Skeletal muscle satellite cell (primary cell): ENCODE results near the gene NRP1.
A peak's percentile ranks its signal among the peaks of the same experiment; 100 is the strongest.

Experiments
- H3K27me3 ChIP-seq: 2 replicates; pipeline ENCODE4 v1.7.0; 2013; ENCODE audit warnings: low read length; ENCODE audit not compliant: control insufficient read depth, insufficient read depth
- H3K36me3 ChIP-seq: 2 replicates; pipeline ENCODE4 v1.7.0; 2013; ENCODE audit warnings: mild to moderate bottlenecking, control low read depth, low read length; ENCODE audit not compliant: insufficient read depth
- H3K4me1 ChIP-seq: 2 replicates; pipeline ENCODE4 v1.7.0; 2013; ENCODE audit warnings: low read length; ENCODE audit not compliant: control insufficient read depth, insufficient read depth
- H3K4me2 ChIP-seq: 2 replicates; pipeline ENCODE4 v1.7.0; 2013; ENCODE audit warnings: mild to moderate bottlenecking, low read length
- H3K4me3 ChIP-seq: 2 replicates; pipeline ENCODE4 v1.7.0; 2013; ENCODE audit warnings: low read length
- H3K9ac ChIP-seq: 2 replicates; pipeline ENCODE4 v1.7.0; 2013; ENCODE audit warnings: mild to moderate bottlenecking, low read depth, low read length, moderate library complexity
- H3K9me3 ChIP-seq: replicated peaks from 2 replicates; pipeline ENCODE4 v1.7.0; 2013; ENCODE audit warnings: mild to moderate bottlenecking, control low read depth, low read length

The NRP1 gene

DNA sequence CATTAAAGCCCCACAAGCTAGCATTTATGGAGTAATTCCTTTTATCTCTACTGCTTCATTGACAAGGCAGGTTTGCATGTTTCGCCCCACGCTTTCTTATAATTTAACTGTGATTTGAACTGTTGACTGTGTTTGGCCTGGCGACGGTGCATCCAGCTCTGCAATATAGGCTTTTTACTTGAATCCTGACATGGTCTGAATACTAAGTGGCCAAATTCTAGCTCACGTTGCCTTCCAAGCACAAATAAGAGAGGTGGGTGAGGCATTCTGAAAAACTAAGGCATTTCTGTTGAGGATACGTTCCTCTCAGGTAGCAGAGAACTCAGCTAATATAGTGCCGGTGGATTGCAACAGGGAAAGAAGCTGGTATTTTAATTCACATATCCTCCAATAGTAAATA is 61.8 kb downstream of the NRP1 start:
- Histone ChIP-seq H3K4me1 (peaks cover 56% of the 10 kb centered on the region), H3K27me3 (no peaks in the 10 kb centered on the region), H3K36me3 (peaks cover 57% of the 10 kb centered on the region), H3K4me2 (peak overlapping the region; percentile 40), H3K9ac (peak overlapping the region; percentile 63), H3K9me3 (no peaks in the 10 kb centered on the region), H3K4me3 (no peak overlapping the region)

DNA sequence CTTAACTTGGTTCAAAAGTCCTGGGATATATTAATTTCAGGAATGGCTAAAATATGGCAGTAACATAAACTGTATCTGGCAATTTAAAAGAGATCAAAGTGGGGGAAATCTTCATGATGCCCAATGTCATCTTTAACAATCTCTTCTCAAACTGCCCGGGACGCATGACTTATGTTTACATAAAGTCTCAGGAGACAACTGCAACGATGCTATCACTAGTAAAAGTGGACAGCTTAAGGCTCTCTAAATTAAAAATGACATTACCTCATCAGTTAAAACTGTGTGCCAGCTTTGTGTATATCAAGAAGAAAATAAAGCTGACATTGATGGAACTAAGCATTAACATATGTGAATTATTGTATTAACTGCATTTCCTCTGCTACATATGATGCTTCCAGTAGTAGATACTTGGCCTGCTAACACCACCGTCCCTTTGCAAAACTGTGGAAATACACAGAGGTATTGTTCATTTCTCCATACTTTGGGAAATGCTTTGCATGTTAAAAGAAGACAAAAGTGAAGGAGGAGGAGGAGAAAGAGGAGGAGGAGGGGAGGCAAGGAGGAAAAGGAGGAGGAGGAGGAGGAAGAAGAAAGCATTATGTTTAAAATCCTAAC is 62.4 kb downstream of the NRP1 start:
- peak overlapping the region; percentile 63 for H3K9ac ChIP-seq
- H3K4me2 ChIP-seq: peak overlapping the region; percentile 40
- peaks cover 51% of the 10 kb centered on the region for H3K4me1 ChIP-seq
- H3K9me3 ChIP-seq: no peaks in the 10 kb centered on the region
- no peak overlapping the region for H3K4me3 ChIP-seq
- H3K36me3 ChIP-seq: peaks cover 63% of the 10 kb centered on the region
- no peaks in the 10 kb centered on the region for H3K27me3 ChIP-seq

DNA sequence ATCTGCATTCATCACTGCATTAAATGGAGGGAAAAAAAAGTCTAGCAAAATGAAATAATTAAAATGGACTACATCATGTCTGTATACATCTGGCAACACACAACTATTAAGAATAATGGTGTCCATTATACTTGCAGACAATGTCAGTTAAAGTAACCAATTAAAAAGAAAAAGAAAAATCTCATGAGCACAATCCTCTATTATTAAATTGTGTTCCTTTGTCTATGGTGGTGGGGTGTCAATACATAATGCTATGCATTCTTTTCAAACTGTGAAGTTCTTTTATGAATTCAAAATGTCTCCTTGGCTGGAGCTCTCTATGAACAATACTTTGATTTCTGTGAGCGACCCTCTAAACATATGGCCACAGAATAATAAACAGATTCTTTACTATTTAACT is 63.5 kb downstream of the NRP1 start:
- Histone ChIP-seq H3K9ac (no peak overlapping the region), H3K4me2 (no peak overlapping the region), H3K4me3 (no peak overlapping the region), H3K27me3 (no peaks in the 10 kb centered on the region), H3K36me3 (peaks cover 67% of the 10 kb centered on the region), H3K4me1 (peaks cover 41% of the 10 kb centered on the region), H3K9me3 (no peaks in the 10 kb centered on the region)

DNA sequence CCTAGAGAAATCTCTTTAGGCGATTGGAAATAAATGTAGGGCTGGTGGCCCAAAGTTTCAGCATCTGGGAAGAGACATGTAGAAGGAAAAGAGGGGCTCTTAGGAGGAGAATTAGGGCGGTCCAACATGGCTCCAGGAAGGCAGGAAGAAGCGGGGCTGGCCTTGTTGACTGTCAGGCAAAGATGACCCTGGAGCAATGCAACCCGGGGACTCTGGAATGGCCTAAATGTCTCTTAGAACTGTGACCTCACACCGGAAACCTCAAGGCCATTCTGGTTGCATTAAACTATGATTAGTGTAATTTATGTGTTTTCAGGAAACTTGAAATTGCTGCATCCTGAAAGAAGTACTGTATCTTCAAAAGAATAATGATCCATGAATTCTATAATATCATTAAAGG is 66.8 kb downstream of the NRP1 start:
- H3K4me1 ChIP-seq: peaks cover 48% of the 10 kb centered on the region
- peaks cover 68% of the 10 kb centered on the region for H3K36me3 ChIP-seq
- no peaks in the 10 kb centered on the region for H3K27me3 ChIP-seq
- H3K4me3 ChIP-seq: no peak overlapping the region
- H3K4me2 ChIP-seq: no peak overlapping the region
- H3K9me3 ChIP-seq: no peaks in the 10 kb centered on the region
- H3K9ac ChIP-seq: no peak overlapping the region

DNA sequence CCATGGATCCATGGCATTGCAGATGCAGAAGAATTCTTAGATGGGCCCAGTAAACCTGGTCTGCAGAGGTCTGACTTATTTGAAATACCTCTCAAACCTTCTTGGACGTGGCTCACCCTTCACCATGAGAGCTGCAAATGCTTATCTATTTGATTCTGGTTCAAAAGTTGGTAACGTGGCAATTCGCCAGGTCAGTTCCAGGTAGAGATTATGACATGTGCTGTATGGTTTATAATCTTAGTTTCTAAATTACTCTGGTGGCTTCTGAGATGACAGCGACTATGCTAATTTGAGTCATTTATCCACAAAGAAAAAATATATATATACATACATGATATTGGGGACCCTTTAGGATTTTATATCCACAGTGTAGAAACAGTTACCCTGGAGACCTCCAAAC is 68.8 kb downstream of the NRP1 start:
- Histone ChIP-seq H3K4me3 (no peak overlapping the region), H3K4me2 (no peak overlapping the region), H3K36me3 (peaks cover 76% of the 10 kb centered on the region), H3K4me1 (peaks cover 39% of the 10 kb centered on the region), H3K9me3 (no peaks in the 10 kb centered on the region), H3K27me3 (no peaks in the 10 kb centered on the region), H3K9ac (peak overlapping the region; percentile 36)

DNA sequence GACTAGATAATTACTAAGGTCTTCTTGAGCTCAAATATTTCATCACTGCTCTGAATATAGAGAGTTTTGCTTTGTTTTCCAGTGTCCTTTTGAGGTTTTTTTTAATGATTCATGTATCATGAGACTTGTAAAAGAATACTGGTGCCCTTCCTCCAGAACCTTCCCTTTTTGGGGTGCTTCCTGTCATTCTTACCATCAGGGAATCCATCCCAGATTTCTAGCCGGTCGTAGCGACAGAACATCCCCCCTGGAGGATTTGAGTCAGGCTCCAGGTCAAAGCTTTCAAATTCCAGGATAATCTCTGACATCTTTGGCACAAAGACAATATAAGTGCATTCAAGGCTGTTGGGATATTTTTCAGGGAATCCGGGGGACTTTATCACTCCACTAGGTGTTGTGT is 71.0 kb downstream of the NRP1 start:
- H3K36me3 ChIP-seq: peaks cover 76% of the 10 kb centered on the region
- H3K9ac ChIP-seq: peak overlapping the region; percentile 82
- H3K4me1 ChIP-seq: peaks cover 59% of the 10 kb centered on the region

DNA sequence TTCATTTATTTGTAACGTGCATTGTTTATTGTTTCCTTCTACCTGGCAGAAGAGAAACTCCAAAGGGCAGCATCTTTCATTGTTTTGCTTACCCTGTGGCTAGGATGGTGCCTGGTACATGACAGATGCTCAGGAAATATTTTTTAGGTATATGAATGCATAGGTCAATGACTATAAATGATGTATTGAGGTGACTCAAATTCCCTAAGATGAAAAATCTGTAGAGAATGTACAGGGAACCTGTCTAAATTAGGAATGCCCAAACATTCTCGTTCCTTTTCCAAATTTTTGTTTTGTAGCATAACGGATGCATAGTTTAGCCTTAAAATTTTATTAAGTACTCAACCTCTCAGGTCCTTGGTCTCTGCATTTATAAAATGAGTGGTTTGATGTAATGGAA is 71.6 kb downstream of the NRP1 start:
- Histone ChIP-seq H3K27me3 (no peaks in the 10 kb centered on the region), H3K4me3 (no peak overlapping the region), H3K9ac (peak overlapping the region; percentile 82), H3K4me2 (peak overlapping the region; percentile 72), H3K4me1 (peaks cover 59% of the 10 kb centered on the region), H3K9me3 (no peaks in the 10 kb centered on the region), H3K36me3 (peaks cover 76% of the 10 kb centered on the region)

More for the DNA sequence above, 71.0 kb downstream of the NRP1 start:
- Histone ChIP-seq H3K4me3 (no peak overlapping the region), H3K27me3 (no peaks in the 10 kb centered on the region), H3K4me2 (peak overlapping the region; percentile 72), H3K9me3 (no peaks in the 10 kb centered on the region)

DNA sequence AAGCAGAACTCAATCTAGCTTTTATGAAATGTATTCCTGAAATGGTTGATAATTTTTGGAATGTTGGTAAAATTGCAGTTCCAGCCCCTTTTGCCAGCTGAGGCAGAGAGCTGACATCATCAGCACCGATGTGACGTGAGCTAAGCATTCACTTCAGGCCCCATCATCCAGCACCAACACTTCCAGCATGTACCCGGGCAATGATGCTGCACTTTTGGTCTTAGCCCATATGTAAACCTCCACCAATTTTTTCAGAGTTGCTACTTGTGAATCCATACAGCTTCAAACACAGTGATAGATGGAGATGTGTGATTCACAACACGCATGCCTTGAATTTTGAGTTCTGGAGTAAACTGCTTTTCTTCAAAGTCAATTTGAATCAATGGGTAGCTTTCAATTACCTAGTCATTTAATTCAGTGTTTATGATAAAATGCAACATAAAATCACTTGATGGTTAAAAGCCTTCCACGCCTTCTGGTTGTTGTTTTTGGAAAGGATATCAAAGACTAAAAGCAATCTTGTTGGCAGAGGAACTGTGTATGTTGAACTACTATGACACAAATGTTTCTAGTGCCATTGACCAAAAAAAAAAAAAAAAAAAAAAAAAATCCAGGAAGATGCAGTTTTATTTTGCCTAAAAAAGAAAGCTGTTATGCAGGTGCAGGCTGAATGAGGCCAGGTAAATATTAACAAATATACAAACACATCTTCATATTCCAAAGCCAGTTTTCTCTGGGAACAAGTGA is 73.9 kb downstream of the NRP1 start:
- no peak overlapping the region for H3K4me3 ChIP-seq
- H3K4me1 ChIP-seq: peaks cover 58% of the 10 kb centered on the region
- H3K27me3 ChIP-seq: no peaks in the 10 kb centered on the region
- H3K36me3 ChIP-seq: peaks cover 73% of the 10 kb centered on the region
- H3K9me3 ChIP-seq: no peaks in the 10 kb centered on the region
- H3K4me2 ChIP-seq: no peak overlapping the region
- H3K9ac ChIP-seq: no peak overlapping the region

DNA sequence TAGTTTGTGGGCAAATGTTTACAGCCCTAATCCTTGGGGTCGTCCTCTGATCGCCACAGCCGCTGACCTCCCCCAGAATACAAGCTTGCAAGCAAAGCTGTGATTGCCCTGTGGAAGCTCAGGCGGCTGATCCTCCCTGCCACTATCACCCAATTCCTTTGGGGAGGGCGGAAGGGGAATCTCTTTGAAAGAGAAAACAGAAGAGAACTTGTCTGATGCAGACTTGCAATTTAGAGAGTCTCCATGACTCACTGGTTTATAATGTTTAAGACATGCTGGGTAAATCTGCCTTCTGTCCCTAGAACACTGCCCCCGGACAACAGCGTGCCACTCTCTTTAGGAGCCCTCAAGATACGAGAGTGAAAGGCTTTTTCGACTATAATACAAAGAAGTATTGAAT is 75.5 kb downstream of the NRP1 start:
- H3K4me1 ChIP-seq: peaks cover 50% of the 10 kb centered on the region
- H3K4me2 ChIP-seq: no peak overlapping the region
- H3K9ac ChIP-seq: peak overlapping the region; percentile 16
- H3K27me3 ChIP-seq: no peaks in the 10 kb centered on the region
- H3K4me3 ChIP-seq: no peak overlapping the region
- no peaks in the 10 kb centered on the region for H3K9me3 ChIP-seq
- peaks cover 80% of the 10 kb centered on the region for H3K36me3 ChIP-seq

DNA sequence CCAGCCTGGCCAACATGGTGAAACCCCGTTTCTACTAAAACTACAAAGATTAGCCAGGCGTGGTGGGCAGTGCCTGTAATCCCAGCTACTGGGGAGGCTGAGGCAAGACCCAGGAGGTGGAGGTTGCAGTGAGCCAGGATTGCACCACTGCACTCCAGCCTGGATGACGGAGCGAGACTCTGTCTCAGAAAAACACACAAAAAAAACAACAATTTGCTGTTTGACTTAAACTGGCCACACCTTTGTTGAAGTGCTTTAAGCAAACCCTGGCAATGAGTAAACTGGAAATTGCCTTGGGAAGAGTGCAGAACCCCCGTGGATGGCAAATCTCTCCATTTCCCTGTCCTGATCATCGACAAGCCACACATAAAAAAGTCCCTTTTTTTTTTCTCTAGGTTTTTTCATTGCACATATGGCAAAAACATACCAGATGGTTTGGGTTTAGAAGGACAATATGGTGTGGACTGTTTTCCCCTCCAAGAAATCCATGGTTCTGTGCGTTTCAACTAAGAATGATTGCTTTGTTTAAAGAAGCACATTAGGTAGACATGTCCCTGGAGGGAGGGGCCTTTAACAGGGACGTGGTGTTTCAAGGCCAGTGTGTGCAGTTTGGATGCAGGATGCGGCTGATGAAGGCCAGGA is 76.9 kb downstream of the NRP1 start:
- H3K36me3 ChIP-seq: peaks cover 84% of the 10 kb centered on the region
- H3K4me3 ChIP-seq: no peak overlapping the region
- H3K9me3 ChIP-seq: no peaks in the 10 kb centered on the region

DNA sequence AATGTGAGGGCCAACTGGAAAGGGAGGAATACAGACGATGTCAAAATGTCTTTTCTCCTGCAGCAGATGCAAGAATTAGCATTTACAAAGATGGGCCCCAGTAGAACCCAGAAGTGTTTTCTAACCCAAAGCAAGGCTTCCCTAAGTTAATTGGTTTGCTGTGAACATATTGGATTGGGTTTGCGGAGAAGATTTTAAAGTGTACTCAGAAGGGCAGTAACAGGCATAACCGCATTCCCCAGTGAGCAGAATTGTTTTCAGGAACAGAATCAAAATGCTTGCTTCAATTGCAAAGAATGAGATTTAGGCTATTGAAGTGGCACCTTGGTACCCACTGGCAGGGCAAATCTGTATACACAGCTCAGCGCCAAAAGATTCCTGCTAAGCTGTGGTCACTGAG is 78.0 kb downstream of the NRP1 start:
- no peak overlapping the region for H3K4me2 ChIP-seq
- H3K27me3 ChIP-seq: no peaks in the 10 kb centered on the region
- H3K4me3 ChIP-seq: no peak overlapping the region
- no peak overlapping the region for H3K9ac ChIP-seq
- peaks cover 54% of the 10 kb centered on the region for H3K4me1 ChIP-seq
- peaks cover 86% of the 10 kb centered on the region for H3K36me3 ChIP-seq
- H3K9me3 ChIP-seq: no peaks in the 10 kb centered on the region

More for the DNA sequence above, 76.9 kb downstream of the NRP1 start:
- H3K27me3 ChIP-seq: no peaks in the 10 kb centered on the region
- H3K4me2 ChIP-seq: no peak overlapping the region
- no peak overlapping the region for H3K9ac ChIP-seq
- H3K4me1 ChIP-seq: peaks cover 49% of the 10 kb centered on the region
